Measurements from ENCODE around the gene ZYG11A.

The ZYG11A gene

DNA sequence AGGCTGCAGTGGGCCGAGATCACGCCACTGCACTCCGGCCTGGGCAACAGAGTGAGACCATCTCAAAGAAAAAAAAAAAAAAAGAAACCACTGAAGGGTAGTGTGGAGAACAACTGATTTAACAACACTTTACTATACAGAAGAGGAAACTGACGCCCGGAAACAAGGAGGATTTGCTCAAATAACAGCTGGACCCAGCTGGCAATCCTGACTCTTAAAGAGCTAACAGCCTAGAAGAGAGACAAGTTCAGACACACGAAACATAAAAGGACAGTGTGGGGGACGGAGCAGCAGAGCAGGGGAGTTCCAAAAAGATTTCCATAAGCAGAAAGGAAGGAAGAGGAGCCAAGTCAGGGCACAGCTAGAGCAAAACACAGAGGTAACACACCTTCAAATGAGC, 74.6 kb downstream of the ZYG11A start:
- H3K4me3 ChIP-seq (ENCODE audit: low read depth, low read length): no peak overlapping the region
- DNase-seq (ENCODE audit: low read depth): no peak
- TF ChIP-seq CTCF (IDR thresholded peaks at IDR 0.05; ENCODE audit: insufficient read depth, low read depth, low read length, missing control alignments): no peak

- DNase-seq (ENCODE audit: low read depth): no peak
- TF ChIP-seq CTCF (IDR thresholded peaks at IDR 0.05; ENCODE audit: insufficient read depth, low read depth, low read length, missing control alignments): no peak
- H3K4me3 ChIP-seq (ENCODE audit: low read depth, low read length): no peak overlapping the region
These were observed 75.0 kb downstream of the ZYG11A start for GRCh38 chr1:52917581-52917980.

- DNase-seq (ENCODE audit: low read depth): no peak
- no peak for TF ChIP-seq CTCF (IDR thresholded peaks at IDR 0.05; ENCODE audit: insufficient read depth, low read depth, low read length, missing control alignments)
These were observed 75.6 kb downstream of the ZYG11A start for GRCh38 chr1:52918201-52918600.

GRCh38 chr1:52919051-52919722, 76.6 kb downstream of the ZYG11A start:
- TF ChIP-seq CTCF (IDR thresholded peaks at IDR 0.05; ENCODE audit: insufficient read depth, low read depth, low read length, missing control alignments): no peak
- DNase-seq (ENCODE audit: low read depth): no peak
- no peak overlapping the region for H3K4me3 ChIP-seq (ENCODE audit: low read depth, low read length)

More at GRCh38 chr1:52918201-52918600, 75.6 kb downstream of the ZYG11A start:
- no peak overlapping the region for H3K4me3 ChIP-seq (ENCODE audit: low read depth, low read length)

- TF ChIP-seq CTCF (IDR thresholded peaks at IDR 0.05; ENCODE audit: insufficient read depth, low read depth, low read length, missing control alignments): no peak
- no peak overlapping the region for H3K4me3 ChIP-seq (ENCODE audit: low read depth, low read length)
- no peak for DNase-seq (ENCODE audit: low read depth)
These were observed 77.3 kb downstream of the ZYG11A start for GRCh38 chr1:52919723-52920483.

- TF ChIP-seq CTCF (IDR thresholded peaks at IDR 0.05; ENCODE audit: insufficient read depth, low read depth, low read length, missing control alignments): no peak
- DNase-seq (ENCODE audit: low read depth): no peak
- peak overlapping the region; percentile 64 for H3K4me3 ChIP-seq (ENCODE audit: low read depth, low read length)
These were observed 78.3 kb downstream of the ZYG11A start for GRCh38 chr1:52920791-52921291.

All from GM12865 (cell line).